ENCODE results near the gene GPC5.

The GPC5 gene

DNA sequence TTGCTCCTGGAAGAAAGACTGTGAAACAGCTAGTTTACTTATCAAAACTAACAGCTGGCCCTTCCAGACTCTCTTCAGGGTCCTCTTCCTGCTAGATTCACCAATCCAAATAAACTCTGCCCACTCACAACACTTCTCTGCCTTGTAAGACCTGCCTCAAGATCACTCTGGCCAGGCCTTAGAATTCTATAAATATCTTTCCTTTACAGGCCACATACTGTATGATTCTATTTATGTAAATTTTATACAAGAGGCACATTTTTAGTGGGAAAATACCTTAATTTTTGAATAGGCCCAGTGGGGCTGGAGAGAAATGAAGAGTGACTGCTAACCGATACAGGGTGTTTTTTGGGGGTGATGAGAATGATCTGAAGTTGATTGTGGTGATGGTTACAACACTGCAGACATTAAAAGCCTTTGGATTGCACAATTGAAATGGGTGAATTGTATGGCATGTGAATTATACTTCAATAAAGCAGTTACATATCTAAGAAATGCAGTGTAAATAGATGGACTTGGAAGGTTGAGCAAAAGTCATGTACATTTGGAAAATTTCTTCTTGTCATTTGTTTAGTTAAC is 141.8 kb downstream of the GPC5 start:
- no peak for DNase-seq

DNA sequence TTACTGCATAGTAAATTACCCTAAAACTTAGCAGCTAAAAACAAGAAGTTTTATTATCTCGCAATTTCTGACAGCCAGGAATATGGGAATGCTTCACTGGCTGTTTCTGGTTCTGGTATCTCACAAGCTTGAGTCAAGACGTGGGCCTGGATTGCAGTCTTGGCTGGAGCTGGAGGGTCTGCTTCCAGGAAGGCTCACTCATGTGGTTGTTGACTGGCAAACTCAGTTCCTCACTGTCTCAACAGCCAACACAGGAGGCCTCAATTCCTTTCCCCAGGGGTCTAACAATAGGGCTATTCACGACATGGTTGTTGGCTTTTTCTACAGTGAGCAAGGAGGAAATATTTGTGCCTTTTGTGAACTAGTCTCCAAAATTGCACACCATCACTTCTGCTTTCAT is 146.3 kb downstream of the GPC5 start:
- DNase-seq, result no peak

DNA sequence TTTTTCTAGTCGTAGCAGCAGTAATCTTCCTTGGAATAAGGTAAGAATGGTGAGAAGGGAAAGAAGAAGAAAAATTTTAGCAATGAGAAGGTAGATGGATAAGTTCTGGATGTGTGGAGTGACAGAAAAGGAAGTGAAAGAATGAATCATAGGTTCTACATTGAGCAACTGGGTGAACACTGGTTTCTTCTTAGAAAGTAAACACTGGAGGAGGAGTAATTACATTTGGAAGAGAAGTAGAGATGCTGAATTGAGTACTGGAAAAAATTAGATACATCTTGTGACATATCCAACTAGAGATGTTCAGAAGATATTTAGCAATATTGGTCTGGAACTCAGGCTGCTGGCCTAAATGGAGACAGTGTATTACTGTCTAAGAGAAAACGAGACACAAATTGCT is 148.5 kb downstream of the GPC5 start:
- no peak for DNase-seq

DNA sequence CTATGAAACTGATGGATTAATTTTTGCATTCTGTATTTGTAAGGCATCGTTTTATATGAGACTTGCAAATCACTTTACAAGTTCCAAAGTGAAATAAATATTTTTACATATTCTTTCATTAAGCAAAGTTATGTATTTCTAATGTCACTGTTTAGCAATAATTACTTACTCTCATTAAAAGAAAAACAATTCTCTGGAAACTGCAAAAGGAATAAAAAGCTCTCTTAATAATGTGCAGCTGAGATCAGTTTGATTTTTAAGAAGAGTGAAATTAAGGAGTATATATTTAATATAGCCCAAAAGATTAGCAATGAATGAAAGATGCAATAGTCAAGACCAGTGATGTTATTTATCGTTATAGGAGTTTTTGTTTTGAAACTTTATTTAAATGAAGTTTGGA is 155.2 kb downstream of the GPC5 start:
- no peak for DNase-seq

DNA sequence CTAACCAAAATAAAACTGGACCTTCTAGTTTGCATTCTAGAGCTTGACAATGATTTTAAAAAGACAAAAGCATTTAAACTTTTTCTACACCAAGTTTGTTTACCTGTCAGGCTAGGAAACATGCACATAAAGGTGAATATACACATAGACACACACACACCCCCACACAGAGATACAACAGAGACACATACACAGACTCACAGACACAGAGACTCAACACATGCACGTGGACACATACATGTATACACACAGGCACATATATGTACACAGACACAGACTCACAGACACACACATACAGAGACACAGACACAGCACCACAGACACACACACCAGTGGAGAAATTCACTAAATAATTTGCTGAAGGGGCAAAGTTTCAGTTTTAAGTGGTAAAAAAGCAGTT is 155.7 kb downstream of the GPC5 start:
- DNase-seq, result no peak

DNA sequence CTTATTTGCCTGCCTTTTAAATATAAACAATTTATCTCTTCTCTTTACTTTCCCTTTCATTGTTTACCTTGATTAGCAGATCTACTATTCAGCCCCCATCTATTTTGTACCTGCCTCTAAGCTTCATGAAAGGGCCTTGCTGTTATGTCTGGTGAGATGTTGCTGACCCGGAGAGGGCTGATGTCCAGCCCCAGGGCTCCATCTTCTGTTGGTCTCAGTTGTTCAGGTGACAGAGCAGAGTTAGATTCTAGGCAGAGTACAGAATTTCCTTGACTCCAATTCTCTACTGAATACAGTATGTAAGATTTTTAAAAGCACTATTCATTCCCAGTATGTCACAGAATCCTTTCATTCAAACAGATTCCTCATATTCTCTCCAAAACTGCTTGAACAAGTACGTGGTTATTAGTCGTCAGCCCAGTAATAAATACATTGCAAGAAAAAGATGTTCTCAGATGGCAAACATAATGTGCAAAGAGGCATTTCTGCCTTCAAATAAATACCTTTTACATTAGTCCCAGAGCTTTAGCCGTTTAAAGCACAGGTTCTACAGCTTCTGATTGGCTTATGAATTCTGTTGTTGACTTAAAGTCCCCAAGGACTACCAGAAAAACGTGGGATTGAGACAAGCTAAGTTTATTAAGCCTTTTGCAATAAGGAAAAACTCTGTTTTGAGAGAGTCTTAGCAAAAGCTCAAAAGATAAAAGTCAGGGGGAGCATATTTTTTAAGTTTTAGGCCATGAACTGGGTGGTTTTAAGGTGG is 159.1 kb downstream of the GPC5 start:
- DNase-seq, result peak; percentile 48

DNA sequence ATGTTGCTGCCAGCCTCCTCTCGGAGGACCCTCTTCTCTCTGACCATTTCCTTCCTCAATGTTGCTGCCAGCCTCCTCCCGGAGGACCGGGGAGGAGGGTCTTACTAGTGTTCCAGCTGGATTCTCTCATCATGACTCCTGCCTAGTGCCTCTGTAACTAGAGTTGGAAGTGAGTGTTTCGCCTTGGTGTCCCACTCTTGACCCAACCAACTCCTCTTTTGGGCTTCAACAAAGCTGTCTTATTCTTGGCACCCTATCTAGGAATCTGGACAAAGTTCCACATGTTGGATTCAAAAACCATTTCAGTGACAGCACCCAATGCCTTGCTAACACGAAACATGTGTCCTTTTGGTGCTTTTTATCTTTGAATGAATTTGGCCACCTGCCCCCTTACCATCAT is 165.4 kb downstream of the GPC5 start:
- DNase-seq, result no peak

DNA sequence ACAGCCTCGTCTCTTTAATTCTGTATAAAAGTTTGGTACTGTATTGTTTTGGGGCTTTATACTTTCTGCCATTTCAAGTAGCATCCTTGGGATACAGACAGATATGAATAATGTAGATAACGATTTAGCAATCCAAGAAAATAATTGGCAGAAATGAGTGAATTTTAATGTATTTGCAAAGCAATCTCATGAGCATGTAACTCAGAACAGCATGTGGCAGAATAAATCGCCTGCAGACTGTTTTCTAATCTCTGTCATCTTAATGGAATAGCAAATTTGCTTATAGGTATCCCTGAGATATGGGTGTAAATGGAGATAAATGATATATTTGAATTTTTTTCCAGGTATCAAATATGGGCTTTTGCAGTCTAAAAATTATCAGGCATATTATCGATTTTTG is 166.0 kb downstream of the GPC5 start:
- DNase-seq, result no peak

DNA sequence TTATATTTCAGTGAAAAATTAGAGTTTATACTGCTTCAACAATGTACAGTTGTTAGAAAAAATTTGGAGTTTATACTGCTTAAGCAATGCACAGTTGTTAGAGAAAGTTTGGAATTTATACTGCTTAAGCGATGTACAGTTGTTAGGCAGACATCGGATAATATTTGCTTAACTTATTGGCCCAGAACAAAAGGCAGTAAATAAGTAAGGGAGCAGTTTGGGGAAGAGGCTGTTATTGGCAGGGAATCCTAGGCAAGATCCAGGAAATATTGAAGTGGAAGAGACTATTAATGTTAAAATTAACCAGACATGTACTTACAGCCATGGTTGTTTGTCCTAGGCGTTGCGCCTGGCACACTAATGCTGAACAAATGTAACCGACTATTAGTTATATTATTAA is 166.9 kb downstream of the GPC5 start:
- DNase-seq, result no peak

DNA sequence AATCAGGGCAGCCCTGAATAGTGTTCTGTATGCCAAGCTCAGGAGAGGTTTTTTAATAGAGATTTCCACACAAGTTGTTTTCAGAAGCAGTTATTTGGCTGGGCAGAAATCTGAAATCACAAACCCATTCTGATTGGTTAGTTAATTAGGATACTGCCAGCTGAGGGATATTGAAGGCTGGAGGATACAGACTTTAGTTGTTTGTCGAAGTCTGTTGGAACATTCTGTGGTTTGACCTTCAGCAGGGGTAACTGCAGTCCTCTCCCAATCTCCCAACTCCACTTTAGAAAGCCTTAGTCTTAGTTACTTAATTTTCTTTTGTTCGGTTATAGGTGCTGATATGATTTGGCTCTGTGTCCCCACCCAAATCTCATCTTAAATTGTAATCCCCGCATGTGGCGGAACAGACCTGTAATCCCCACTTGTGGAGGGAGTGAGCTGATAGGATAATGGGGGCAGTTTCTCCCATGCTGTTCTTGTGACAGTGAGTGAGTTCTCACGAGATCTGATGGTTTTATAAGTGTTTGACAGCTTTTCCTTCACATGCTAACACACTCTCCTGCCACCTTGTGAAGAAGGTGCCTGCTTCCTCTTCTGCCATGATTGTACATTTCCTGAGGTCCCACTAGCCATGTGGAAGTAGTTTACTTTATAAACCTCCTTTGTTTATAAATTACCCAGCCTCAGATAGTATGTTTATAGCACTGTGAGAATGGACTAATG is 169.2 kb downstream of the GPC5 start:
- DNase-seq, result no peak

DNA sequence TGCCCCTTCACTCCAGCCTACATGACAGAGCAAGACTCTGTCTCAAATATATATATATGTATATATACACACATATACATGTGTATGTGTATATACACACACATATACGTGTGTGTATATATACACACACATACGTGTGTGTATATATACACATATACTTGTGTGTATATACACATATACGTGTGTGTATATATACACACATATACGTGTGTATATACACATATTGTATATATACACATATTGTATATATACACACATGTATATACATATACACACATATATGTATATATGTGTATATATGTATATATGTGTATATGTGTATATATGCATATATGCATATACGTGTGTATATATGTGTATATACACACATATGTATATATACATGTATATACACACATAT is 173.3 kb downstream of the GPC5 start:
- no peak for DNase-seq

DNA sequence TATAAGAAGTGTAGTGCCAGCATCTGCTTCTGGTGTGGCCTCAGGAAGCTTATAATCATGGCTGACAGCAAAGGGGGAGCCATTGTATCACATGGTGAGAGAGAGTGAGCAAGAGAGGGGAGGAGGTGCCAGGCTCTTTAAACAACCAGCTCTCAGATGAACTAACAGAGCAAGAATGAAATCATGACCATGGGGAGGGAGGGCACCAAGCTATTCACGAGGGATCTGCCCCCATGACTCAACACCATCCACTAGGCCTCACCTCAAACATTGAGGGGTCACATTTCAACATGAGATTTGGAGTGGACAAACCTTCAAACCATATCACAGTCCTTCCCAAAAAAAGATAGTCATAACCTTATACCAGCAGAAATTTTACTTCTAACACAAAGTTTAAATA is 174.0 kb downstream of the GPC5 start:
- DNase-seq, result peak; percentile 34

DNA sequence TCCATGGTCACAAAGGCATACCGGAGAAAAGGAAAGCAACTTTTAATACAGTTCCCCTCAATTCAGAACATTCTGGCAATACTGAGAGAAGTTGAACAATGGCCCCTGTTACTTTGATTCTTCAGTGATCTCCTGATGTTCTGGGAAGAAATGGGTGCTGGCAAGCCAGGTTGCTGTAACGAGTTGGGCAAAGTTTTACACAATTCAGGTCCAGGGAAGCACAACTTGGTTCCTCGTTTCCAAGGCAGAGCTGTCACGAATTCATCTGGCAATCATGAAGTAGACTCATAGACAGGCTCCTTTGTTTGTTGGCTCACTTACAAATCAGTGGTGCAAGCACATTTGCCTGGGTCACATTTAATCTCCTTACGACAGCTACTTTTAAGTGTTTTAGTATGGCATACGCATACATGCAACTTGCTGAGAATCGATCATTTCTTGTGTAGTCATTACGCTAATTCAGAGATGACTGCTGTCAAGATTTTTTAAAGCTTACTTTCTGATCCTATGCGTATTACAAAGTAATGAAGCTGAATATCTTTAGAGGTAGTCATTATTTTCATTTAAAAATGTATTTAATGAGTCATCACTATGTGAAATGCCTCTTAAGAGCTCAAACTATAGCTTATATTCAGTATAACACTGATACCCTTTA is 174.7 kb downstream of the GPC5 start:
- peak; percentile 54 for DNase-seq

DNA sequence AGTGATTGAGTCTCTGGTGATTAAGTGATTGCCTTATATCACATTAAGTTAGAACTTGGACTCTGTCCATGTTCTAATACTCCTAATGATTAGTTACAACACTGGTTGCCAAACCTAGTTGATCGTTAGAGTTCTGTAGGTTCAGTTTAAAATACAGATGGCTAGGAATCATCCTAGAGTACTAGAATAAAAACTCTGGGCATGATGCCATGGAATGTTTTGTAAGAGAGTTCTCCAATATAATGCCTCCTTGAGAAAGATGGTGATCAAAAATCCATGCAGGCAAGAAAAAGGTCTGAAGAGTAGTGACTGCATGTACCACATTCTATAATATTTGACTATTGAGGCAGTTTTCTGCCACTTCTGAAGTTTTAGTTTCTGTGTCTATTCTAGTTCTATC is 176.3 kb downstream of the GPC5 start:
- DNase-seq, result peak; percentile 58

DNA sequence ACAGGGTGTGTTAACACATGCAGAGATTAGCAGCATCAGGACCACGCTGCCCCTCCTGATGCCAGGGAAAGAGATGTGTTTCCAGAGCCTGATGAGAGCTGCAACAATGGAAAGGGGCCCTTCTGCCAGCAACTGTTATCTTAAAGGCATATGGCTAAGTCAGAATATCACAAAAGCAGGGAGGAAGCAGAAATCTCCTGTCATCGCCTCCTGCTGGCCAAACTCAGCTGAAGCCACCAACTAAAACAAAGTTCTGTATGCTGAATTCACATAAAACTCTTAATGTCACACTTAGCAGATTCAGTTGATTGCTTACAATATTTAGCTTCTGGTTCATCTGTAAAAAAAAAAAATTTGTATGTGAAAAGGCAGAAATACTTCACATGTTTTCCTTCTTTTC is 178.2 kb downstream of the GPC5 start:
- DNase-seq, result no peak

DNA sequence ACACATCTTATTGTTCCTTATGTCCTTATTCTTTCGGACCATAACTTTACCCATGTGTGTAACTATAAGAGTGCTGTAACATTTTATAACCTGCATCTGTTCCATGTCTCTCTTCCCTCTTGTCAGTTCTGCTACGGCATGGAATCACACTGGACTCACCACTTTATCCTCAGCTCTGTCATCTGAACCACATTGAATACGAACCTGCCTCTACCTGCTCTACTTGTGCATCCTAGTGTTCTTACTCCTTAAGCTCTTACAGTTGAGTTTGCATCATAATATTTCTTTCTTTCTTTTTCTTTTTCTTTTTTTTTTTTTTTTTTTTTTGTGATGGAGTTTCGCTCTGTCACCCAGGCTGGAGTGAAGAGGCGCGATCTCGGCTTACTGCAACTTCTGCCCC is 180.9 kb downstream of the GPC5 start:
- no peak for DNase-seq

DNA sequence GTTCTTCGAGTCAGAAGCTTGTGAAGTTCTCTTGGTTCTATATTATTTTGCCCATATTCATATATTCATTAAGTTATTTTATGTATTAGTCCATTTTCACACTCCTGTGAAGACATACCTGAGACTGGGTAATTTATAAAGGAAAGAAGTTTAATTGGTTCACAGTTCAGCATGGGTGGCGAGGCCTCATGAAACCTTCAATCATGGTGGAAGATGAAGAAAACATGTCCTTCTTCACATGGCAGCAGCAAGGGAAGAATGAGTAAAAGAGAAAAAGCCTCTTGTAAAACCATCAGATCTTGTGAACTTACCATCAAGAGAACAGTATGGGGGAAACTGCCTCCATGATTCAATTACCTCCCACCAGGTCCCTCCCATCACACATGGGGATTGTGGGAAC is 182.3 kb downstream of the GPC5 start:
- DNase-seq, result no peak

DNA sequence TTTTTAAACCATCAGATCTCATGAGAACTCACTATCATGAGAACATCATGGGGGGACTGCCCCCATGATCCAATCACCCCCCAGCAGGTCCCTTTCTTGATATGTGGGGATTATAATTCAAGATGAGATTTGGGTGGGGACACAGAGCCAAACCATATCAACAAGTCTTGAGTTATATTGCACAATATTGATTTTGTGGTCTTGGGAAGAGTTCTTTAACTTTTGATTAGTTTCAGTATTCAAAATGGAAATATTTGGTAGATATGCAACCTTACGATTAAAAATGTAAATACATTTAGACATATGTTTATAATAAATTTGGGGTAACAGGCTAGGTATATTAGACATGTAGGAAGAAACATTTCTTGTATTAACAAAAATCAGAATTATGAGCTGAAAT is 188.2 kb downstream of the GPC5 start:
- no peak for DNase-seq

DNA sequence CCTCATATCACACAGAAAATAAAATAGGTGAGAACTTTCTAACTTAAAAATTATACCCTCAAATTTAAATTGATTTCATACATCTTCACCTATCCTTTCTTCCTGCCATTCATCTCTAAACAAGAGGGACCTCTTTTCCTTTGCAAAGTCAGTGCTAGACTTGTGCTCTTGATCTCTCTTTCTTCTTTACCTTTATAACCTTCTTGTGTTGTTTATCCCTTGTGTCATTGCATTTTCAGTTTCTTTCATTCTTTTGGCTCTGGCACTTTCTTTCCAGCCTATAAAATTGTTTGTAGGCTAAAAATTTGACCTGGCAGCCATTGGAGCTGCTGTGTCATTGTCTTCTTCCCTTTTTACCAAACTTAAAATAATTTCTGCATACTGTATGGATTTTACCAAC is 190.1 kb downstream of the GPC5 start:
- no peak for DNase-seq

DNA sequence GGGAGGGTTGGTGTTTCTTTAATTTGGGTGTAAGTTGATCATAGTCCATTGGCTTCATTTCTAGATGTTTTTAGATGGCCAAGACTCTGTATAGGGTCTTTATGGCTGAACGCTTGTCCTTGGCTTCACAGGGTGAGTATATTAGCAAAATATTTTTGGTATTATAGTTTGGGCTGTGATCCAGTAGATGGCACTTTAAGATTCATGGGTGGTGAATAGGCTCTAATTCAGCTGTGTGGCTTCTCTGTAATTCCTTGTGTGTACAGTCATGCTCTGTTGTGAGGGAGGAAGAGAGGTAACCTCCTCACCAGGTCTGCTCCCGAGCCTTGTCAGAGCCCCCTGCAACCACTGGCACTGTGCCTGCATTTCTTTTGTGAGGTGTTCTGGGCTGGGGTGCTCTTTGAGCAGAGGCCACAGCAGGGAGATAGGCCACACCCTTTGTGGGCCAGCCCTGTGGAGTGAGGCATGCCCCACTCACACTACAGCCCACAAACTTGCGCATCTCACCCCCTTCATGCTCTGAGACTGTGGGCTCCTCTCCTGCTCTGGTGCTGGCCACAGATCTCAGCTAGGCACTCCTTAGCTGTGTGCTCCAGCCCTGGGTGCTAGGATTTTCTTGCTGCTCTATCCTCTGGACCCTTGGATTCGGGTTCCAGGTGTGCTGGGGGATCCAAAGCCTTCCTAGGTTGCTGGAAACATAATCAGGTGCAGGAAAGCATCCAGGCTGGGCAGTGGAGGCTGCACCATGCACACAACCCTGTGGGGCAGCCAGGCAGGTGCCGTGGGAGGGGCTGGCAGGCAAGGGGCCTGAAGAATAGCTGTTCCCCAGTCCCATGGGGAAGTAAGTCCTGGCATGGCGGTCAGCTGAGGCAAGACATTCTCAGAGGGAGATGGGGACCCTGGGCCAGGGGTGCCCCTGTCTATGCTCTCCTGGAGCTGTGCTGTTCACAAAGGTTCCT is 193.9 kb downstream of the GPC5 start:
- peak; percentile 66 for DNase-seq

DNA sequence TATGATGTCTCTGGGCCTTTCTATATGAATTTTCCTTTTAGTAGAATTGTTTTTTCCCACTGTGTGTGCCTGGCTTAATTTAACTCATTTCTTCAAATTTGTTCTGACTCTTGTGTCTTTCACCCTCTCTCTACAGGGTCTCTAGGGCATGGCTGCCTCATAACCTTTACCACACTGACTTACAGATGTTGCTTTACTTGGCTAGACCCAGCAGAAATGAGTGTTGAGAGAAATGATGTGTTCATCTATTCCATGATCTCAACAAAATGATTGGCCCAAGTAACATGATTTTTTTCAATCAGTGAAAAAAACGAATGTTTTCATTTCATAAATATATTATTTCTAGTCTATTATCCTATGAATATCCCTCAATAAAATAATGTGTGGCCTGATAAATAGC is 195.0 kb downstream of the GPC5 start:
- no peak for DNase-seq

DNA sequence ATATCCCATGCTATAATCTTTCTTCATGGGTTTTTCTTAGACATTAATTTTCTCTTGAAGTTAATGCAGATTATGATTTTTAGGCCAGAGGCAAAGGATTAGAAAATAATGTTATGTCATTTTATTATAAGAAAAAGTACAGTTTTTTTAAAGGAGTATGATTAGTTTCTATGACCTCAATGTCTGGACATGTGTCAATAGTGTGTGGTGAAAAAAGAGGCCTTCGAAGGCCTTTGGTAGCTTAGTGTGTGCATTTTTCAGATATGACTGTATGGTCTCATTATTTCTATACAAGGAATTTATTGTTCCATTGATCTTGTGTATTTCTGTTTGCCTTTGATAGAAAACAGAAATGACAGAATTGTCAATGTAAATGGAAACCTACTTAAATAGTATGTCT is 195.6 kb downstream of the GPC5 start:
- peak; percentile 59 for DNase-seq
